AG09319 (cell line): ENCODE measurements around the gene SLC36A4.
A peak's percentile ranks its signal among the peaks of the same experiment; 100 is the strongest.

Experiments used
- DNase-seq: peaks from one replicate; pipeline ENCODE4 v3.0.0-alpha.2; 2010; ENCODE audit warnings: low read depth; ENCODE audit errors: extremely low read depth
- CTCF ChIP-seq: IDR thresholded peaks from 2 replicates; pipeline ENCODE4 v1.5.1; 2011; ENCODE audit warnings: low read depth, mild to moderate bottlenecking, inconsistent platforms, low read length, moderate library complexity

Gene SLC36A4

GRCh38 chr11:93229876-93230275 lies 32.1 kb upstream of the SLC36A4 start:
- DNase-seq, result no peak
- no peak for TF ChIP-seq CTCF

GRCh38 chr11:93225662-93226061 lies 27.9 kb upstream of the SLC36A4 start:
- DNase-seq, result no peak
- TF ChIP-seq CTCF, result peak; percentile 15; the same call in 1 of the 2 replicates

- DNase-seq, result no peak
Observed at GRCh38 chr11:93221539-93221938, 23.7 kb upstream of the SLC36A4 start.

GRCh38 chr11:93220078-93220477 lies 22.3 kb upstream of the SLC36A4 start:
- TF ChIP-seq CTCF, result no peak
- no peak for DNase-seq

More at GRCh38 chr11:93221539-93221938, 23.7 kb upstream of the SLC36A4 start:
- no peak for TF ChIP-seq CTCF

- DNase-seq, result no peak
- no peak for TF ChIP-seq CTCF
Observed at GRCh38 chr11:93219440-93219839, 21.6 kb upstream of the SLC36A4 start.

- no peak for TF ChIP-seq CTCF
- no peak for DNase-seq
Observed at GRCh38 chr11:93216511-93217101, 18.8 kb upstream of the SLC36A4 start.

GRCh38 chr11:93213622-93214021 lies 15.8 kb upstream of the SLC36A4 start:
- no peak for DNase-seq
- TF ChIP-seq CTCF, result no peak
